ENCODE measurements around the gene MAD2L2. TPM values are rescaled to one million over a fixed set of nuclear protein-coding genes. Genes with fewer than 3 reads are reported as not detected.

The MAD2L2 gene
- total and polyA plus RNA-seq, 9 of the 15 experiments (the other 6 are each of a cell fraction or from before 2014, with no cell fraction given), result 12.4 to 286 (median 143) TPM

- TF ChIP-seq REST (IDR thresholded peaks at IDR 0.05; ENCODE audit: borderline replicate concordance) (peak; percentile 96), REST (CRISPR knock-in tag; IDR thresholded peaks at IDR 0.05; ENCODE audit: low read depth) (no peak), KDM4B (IDR thresholded peaks at IDR 0.05; ENCODE audit: borderline replicate concordance in 2 of 2, low read depth in 1 of 2) (0 out of 4 replicates have a peak, but pooled peaks of 1 of the 2 experiments have one; percentile 50), ESRRB (CRISPR knock-in tag; IDR thresholded peaks at IDR 0.05; ENCODE audit: borderline replicate concordance) (no peak), CTCF (IDR thresholded peaks at IDR 0.05 in 2 of 3, conservative IDR thresholded peaks at IDR 0.05 in 1 of 3; ENCODE audit: insufficient read depth in 2 of 3, low read depth in 1 of 3, low read length in 3 of 3) (peak; percentile 94 to 99 (median 98)), DACH1 (IDR thresholded peaks at IDR 0.05; ENCODE audit: partially characterized antibody) (no peak), SRSF9 (IDR thresholded peaks at IDR 0.05; ENCODE audit: borderline replicate concordance, low read depth, low read length) (no peak), NEUROD1 (IDR thresholded peaks at IDR 0.05; ENCODE audit: borderline replicate concordance, low read depth, low read length, partially characterized antibody) (no peak), ZNF134 (CRISPR knock-in tag; conservative IDR thresholded peaks at IDR 0.05) (no peak), KAT7 (CRISPR knock-in tag; IDR thresholded peaks at IDR 0.05; ENCODE audit: borderline replicate concordance) (peak; percentile 40; the same call in 1 of the 2 replicates), DEAF1 (CRISPR knock-in tag; IDR thresholded peaks at IDR 0.05) (peak; percentile 97), PATZ1 (CRISPR knock-in tag; IDR thresholded peaks at IDR 0.05; ENCODE audit: borderline replicate concordance) (no peak), RNF2 (IDR thresholded peaks at IDR 0.05) (0 out of 2 replicates have a peak, but pooled peaks have one; percentile 26), POLR2A (conservative IDR thresholded peaks at IDR 0.05) (no peak)
These were observed 30.5 kb downstream of the MAD2L2 start (continued) for GRCh38 chr1:11650331-11650991.
